HEK293 (cell line): ENCODE results near the gene SRRM2.

Experiments used
- ATF2 ChIP-seq: fragments of 450-650 bp; formaldehyde crosslinking; IDR thresholded peaks from 2 replicates; pipeline ENCODE4 v1.5.1; 2016; ENCODE audit warnings: missing biosample characterization, missing genetic modification characterization, low read depth
- CTCF ChIP-seq: fragments of 450-650 bp; formaldehyde crosslinking; IDR thresholded peaks from 2 replicates; pipeline ENCODE4 v1.5.1; 2016; ENCODE audit warnings: missing biosample characterization, missing genetic modification characterization
- HOXD13 ChIP-seq: sonication (generic); formaldehyde crosslinking; IDR thresholded peaks from 2 replicates; pipeline ENCODE4 v1.8.0; 2022; ENCODE audit warnings: missing genetic modification reagents, borderline replicate concordance
- MZF1 ChIP-seq: fragments of 450-650 bp; formaldehyde crosslinking; IDR thresholded peaks from 2 replicates; pipeline ENCODE4 v1.5.1; 2017; ENCODE audit warnings: missing biosample characterization, missing genetic modification characterization, borderline replicate concordance
- REST ChIP-seq: fragments of 450-650 bp; formaldehyde crosslinking; IDR thresholded peaks from 2 replicates; pipeline ENCODE4 v1.5.1; 2016; ENCODE audit warnings: missing biosample characterization, missing genetic modification characterization
- TSHZ1 ChIP-seq: fragments of 450-650 bp; formaldehyde crosslinking; IDR thresholded peaks from 2 replicates; pipeline ENCODE4 v1.5.1; 2016; ENCODE audit warnings: missing biosample characterization, missing genetic modification characterization, borderline replicate concordance
- ZBTB1 ChIP-seq: fragments of 450-650 bp; formaldehyde crosslinking; IDR thresholded peaks from 2 replicates; pipeline ENCODE4 v1.5.1; 2016; ENCODE audit warnings: missing biosample characterization, missing genetic modification characterization
- ZBTB20 ChIP-seq: fragments of 450-650 bp; formaldehyde crosslinking; IDR thresholded peaks from 2 replicates; pipeline ENCODE4 v1.5.1; 2016; ENCODE audit warnings: missing biosample characterization, missing genetic modification characterization
- ZBTB7A ChIP-seq: fragments of 450-650 bp; formaldehyde crosslinking; IDR thresholded peaks from 2 replicates; pipeline ENCODE4 v1.5.1; 2016; ENCODE audit warnings: low read depth, missing biosample characterization, missing genetic modification characterization
- ZNF248 ChIP-seq: fragments of 450-650 bp; formaldehyde crosslinking; IDR thresholded peaks from 2 replicates; pipeline ENCODE4 v1.5.1; 2017; ENCODE audit warnings: missing biosample characterization, missing genetic modification characterization

- no peak for TF ChIP-seq ZBTB7A (tag by site-specific recombination)
- TF ChIP-seq REST = no peak
- no peak for TF ChIP-seq ZBTB20
- no peak for TF ChIP-seq ZBTB1
- no peak for TF ChIP-seq TSHZ1 (tag by site-specific recombination)
- TF ChIP-seq ZNF248 = no peak
- TF ChIP-seq CTCF (tag by site-specific recombination) = no peak
- no peak for TF ChIP-seq MZF1 (tag by site-specific recombination)
- TF ChIP-seq HOXD13 = no peak
- TF ChIP-seq ATF2 (tag by site-specific recombination) = no peak
Observed at GRCh38 chr16:2778630-2778958, 26.2 kb downstream of the SRRM2 start.
